ENCODE measurements around the gene RCAN2.
A peak's percentile ranks its signal among the peaks of the same experiment; 100 is the strongest.

RCAN2 gene

DNA sequence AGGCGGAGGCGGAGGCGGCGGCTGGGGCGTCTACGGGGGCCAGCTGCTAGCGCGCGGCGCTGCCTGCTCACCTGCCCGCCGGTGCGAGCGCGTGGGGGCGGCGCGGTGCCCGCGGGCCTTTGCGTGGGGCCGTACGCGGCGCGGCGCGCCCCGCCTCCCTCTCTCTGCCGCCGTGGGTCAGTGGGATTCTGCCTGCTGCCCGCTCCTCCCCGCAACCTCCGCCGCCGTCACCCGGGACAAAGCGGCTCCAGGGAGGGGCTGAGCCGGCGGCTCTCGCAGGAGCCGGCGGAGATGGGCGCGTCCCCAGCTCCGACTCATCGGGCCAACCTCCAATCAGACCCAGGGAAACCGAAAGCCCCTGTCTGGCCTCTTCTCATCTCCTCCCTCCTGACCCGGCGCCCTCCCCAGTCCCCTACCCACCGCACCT is at the start of gene RCAN2:
Gene RCAN2, minus strand, starts transcription at position 249 of the 427 bp plus-strand sequence.
- H3K9ac ChIP-seq (ENCODE audit: low read length in 2 of 2): peak within 1 kb of the TSS; percentile 49 to 55
- peak within 1 kb of the TSS; percentile 38 for H3K27ac ChIP-seq (ENCODE audit: low read length)
- peaks cover 0 to 20% of the 10 kb centered on the region in 2 donors for H3K27me3 ChIP-seq (ENCODE audit: control insufficient read depth in 1 of 2, insufficient read depth in 2 of 2, low read length in 2 of 2)
- peak within 1 kb of the TSS; percentile 67 to 80 for H3K4me3 ChIP-seq (ENCODE audit: low read length in 2 of 2)
- no peaks in the 10 kb centered on the region for H3K36me3 ChIP-seq (ENCODE audit: control insufficient read depth in 2 of 2, insufficient read depth in 2 of 2, low read length in 2 of 2)
- H3K4me1 ChIP-seq (ENCODE audit: control insufficient read depth, insufficient read depth, low read length): peaks cover 10% of the 10 kb centered on the region
- no peaks in the 10 kb centered on the region for H3K9me3 ChIP-seq (ENCODE audit: control insufficient read depth in 2 of 2, low read length in 2 of 2)

DNA sequence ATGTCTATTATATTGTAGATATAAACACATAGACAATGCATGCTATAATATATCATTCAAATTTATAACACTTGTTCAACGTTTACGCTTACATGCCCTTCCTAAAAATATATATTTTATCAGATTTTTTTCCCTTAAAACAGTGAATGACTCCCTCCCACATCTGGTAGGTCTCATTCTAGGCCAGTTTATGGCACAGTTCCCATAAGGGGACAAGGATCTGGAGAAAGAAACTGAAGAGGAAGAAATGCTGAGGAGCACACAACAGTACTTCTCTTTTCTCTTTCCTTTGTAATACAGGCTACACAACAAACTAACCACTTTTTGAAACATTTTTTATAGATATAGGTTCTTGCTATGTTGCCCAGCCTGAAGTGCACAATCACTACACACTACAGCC is 48.6 kb upstream of the RCAN2 start:
- Histone ChIP-seq H3K4me1 (ENCODE audit: control insufficient read depth, insufficient read depth, low read length) (no peaks in the 10 kb centered on the region), H3K36me3 (ENCODE audit: control insufficient read depth in 2 of 2, insufficient read depth in 2 of 2, low read length in 2 of 2) (no peaks in the 10 kb centered on the region), H3K4me3 (ENCODE audit: low read length in 2 of 2) (no peak overlapping the region), H3K27me3 (ENCODE audit: control insufficient read depth in 1 of 2, insufficient read depth in 2 of 2, low read length in 2 of 2) (no peaks in the 10 kb centered on the region), H3K27ac (ENCODE audit: low read length) (no peak overlapping the region), H3K9me3 (ENCODE audit: control insufficient read depth in 2 of 2, low read length in 2 of 2) (no peaks in the 10 kb centered on the region), H3K9ac (ENCODE audit: low read length in 2 of 2) (no peak overlapping the region)

DNA sequence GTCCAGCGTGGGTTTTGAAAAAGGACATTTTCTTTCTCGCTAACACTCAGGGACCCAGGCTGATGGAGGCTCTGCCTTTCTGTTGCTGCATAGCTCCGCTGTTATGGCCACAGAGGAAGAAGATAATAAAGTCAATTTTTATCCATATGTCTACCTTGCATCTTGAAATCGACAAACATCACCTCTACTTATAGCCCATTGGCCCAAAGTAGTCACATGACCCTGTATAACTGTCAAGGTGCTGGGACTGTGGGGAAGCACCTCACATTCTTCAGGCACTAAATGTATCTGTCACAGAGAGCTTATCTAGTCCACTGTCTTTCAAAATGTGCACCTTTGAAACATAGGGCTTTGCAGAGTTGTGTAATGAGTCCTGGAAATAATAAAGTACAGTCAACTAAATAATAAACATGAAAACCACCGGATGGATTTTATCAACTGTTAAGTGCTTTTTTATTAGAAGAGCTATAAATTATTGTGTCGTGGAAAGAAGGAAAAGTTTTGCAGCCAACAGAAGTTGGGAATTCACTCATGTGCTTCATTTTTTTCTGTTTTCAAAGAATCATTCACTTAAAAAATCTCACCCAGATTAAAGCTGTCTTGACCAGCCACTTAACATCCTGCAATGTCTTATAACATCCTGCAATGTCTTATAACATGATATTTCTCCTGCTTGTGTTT is 47.7 kb upstream of the RCAN2 start:
- Histone ChIP-seq H3K9me3 (ENCODE audit: control insufficient read depth in 2 of 2, low read length in 2 of 2) (no peaks in the 10 kb centered on the region), H3K36me3 (ENCODE audit: control insufficient read depth in 2 of 2, insufficient read depth in 2 of 2, low read length in 2 of 2) (no peaks in the 10 kb centered on the region), H3K4me1 (ENCODE audit: control insufficient read depth, insufficient read depth, low read length) (no peaks in the 10 kb centered on the region), H3K27ac (ENCODE audit: low read length) (no peak overlapping the region), H3K9ac (ENCODE audit: low read length in 2 of 2) (no peak overlapping the region), H3K27me3 (ENCODE audit: control insufficient read depth in 1 of 2, insufficient read depth in 2 of 2, low read length in 2 of 2) (no peaks in the 10 kb centered on the region), H3K4me3 (ENCODE audit: low read length in 2 of 2) (no peak overlapping the region)

DNA sequence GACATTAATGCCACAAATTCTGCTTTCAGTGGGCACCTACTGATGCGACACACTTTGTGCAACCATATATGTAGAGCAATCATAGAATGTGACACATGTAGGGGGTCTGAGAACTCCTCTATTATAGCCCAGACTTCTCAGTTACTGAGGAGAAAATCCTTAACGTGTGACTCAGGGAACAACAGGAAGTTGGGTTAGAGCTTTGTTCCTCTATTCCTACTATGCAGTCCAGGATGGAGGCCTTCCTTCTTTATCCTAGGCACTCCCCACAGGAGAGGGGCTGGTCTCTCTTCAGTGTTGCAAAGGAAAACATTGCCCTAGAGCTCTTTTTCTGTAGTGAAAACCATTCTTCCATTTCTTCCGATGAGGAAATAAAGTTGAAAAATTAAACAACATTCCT is 39.6 kb upstream of the RCAN2 start:
- Histone ChIP-seq H3K9ac (ENCODE audit: low read length in 2 of 2) (no peak overlapping the region), H3K9me3 (ENCODE audit: control insufficient read depth in 2 of 2, low read length in 2 of 2) (no peaks in the 10 kb centered on the region), H3K36me3 (ENCODE audit: control insufficient read depth in 2 of 2, insufficient read depth in 2 of 2, low read length in 2 of 2) (no peaks in the 10 kb centered on the region), H3K27ac (ENCODE audit: low read length) (no peak overlapping the region), H3K4me3 (ENCODE audit: low read length in 2 of 2) (no peak overlapping the region), H3K27me3 (ENCODE audit: control insufficient read depth in 1 of 2, insufficient read depth in 2 of 2, low read length in 2 of 2) (no peaks in the 10 kb centered on the region), H3K4me1 (ENCODE audit: control insufficient read depth, insufficient read depth, low read length) (no peaks in the 10 kb centered on the region)

DNA sequence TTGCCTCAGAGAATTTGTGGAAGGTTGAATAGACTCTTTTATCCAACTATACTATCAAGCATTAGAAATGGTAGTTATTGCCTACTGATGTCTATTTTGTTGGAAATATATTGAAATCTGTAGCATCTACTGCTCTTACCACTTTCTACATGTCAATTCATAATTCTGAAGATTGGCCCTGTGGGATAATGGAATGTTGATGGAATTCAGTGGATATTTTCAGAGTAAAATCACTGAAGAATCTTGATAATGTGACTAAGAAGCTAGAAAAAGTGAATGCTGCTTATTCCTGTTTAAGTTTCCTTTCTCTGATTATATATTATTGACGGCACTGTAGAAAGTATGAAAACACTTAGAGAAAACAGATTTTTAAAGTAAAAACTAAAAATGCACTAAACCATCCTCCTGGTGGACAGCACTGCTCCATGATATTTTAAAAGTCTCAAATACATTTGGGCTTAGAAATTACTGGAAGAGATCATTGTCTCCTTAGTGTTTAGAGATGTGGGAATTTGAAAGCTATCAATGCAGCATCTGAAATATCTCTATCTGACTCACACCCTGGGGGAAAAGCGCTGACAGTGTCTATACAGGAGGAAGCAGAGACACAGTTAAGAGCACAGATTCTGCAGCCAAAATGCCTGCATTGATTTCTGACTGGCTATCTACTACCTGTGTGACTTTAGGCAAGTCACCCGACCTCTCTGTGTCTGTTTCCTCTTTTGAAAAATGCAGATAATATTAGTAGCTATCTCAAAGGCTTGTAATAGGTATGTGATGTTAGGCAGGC is 37.9 kb upstream of the RCAN2 start:
- Histone ChIP-seq H3K9ac (ENCODE audit: low read length in 2 of 2) (no peak overlapping the region), H3K4me1 (ENCODE audit: control insufficient read depth, insufficient read depth, low read length) (no peaks in the 10 kb centered on the region), H3K27me3 (ENCODE audit: control insufficient read depth in 1 of 2, insufficient read depth in 2 of 2, low read length in 2 of 2) (no peaks in the 10 kb centered on the region), H3K27ac (ENCODE audit: low read length) (no peak overlapping the region), H3K4me3 (ENCODE audit: low read length in 2 of 2) (no peak overlapping the region), H3K36me3 (ENCODE audit: control insufficient read depth in 2 of 2, insufficient read depth in 2 of 2, low read length in 2 of 2) (no peaks in the 10 kb centered on the region), H3K9me3 (ENCODE audit: control insufficient read depth in 2 of 2, low read length in 2 of 2) (no peaks in the 10 kb centered on the region)

DNA sequence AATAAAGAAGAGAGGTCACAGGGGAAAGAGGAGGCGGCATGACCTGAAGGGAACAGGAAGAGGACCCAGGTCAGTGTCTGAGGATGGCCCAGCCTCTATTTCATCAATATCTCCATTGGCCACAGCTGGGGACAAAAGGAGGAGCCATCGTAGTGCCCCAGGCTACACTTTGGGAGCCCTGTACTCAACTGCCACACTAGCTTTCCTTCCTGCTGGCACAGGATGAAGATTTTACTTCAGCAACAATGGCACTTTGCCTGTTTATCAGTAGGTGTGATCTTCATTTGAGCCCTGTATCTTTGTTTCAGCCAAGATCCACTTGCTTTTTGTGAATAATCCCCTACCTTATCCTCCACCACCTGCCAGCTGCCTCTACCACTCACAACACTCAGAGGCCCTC is 35.4 kb upstream of the RCAN2 start:
- Histone ChIP-seq H3K36me3 (ENCODE audit: control insufficient read depth in 2 of 2, insufficient read depth in 2 of 2, low read length in 2 of 2) (no peaks in the 10 kb centered on the region), H3K9me3 (ENCODE audit: control insufficient read depth in 2 of 2, low read length in 2 of 2) (no peaks in the 10 kb centered on the region), H3K27ac (ENCODE audit: low read length) (no peak overlapping the region), H3K9ac (ENCODE audit: low read length in 2 of 2) (no peak overlapping the region), H3K4me3 (ENCODE audit: low read length in 2 of 2) (no peak overlapping the region), H3K4me1 (ENCODE audit: control insufficient read depth, insufficient read depth, low read length) (no peaks in the 10 kb centered on the region), H3K27me3 (ENCODE audit: control insufficient read depth in 1 of 2, insufficient read depth in 2 of 2, low read length in 2 of 2) (no peaks in the 10 kb centered on the region)

DNA sequence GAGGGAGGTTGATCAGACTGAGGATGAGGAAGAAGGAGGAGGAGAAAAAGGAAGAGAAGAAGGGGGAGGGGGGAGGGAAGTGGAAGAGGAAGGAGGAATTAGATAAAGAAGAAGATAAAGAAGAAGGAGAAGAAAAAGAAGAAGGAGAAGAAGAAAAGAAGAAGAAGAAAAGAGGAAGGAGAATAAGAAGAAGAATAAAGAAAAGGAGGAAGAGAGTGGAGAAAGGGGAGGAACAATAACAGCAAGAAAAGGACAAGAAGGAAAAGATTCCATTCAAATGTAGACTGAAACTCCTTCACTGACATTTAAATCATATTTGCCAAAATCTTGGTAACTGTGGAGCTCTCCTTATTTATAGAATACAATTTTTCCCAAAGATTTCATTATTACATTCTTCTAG is 34.3 kb upstream of the RCAN2 start:
- Histone ChIP-seq H3K9me3 (ENCODE audit: control insufficient read depth in 2 of 2, low read length in 2 of 2) (no peaks in the 10 kb centered on the region), H3K36me3 (ENCODE audit: control insufficient read depth in 2 of 2, insufficient read depth in 2 of 2, low read length in 2 of 2) (no peaks in the 10 kb centered on the region), H3K9ac (ENCODE audit: low read length in 2 of 2) (no peak overlapping the region), H3K4me1 (ENCODE audit: control insufficient read depth, insufficient read depth, low read length) (peaks cover 3% of the 10 kb centered on the region), H3K4me3 (ENCODE audit: low read length in 2 of 2) (no peak overlapping the region), H3K27ac (ENCODE audit: low read length) (no peak overlapping the region), H3K27me3 (ENCODE audit: control insufficient read depth in 1 of 2, insufficient read depth in 2 of 2, low read length in 2 of 2) (no peaks in the 10 kb centered on the region)

DNA sequence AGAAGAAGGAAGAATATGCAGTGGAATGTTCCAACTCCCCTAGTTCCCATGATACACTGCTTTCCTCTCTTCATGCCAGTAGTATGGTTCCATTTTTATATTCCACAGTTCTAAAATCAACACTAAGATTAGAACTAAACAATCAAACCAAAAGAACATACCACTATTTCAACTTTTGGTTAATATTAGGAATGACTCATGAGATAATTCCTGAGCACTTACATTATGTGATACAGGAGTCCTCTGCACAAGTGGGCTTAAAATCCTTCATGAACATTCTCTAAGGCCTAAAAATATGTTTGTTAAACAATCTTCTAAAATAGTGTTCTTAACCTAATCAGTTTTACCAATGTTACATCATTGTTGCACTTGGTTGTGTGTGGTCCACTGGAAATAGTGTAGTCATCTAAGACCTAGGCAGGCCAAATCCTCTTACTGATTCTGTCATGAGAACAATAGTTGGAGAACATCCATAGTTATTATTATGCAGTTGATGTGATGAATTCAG is 30.3 kb upstream of the RCAN2 start:
- no peak overlapping the region for H3K4me3 ChIP-seq (ENCODE audit: low read length in 2 of 2)

DNA sequence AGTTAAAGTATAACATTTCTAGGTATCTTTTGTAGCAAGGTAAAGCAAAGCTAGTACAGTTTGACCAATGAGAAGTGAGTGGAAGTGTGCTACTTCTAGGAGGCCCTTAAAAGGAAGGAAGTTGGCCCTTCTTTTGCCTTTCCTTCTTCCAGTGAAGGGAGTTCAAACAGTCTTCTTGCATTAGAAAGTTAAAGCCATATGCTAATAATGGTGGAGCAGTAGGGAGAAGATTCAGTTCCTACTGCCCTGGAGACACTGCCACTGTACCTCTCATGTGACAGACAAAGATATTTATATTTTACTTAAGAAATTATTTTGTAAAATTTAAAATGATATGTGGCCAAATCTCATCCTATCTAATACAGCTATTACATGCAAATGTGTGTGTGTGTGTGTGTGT is 26.0 kb upstream of the RCAN2 start:
- no peaks in the 10 kb centered on the region for H3K27me3 ChIP-seq (ENCODE audit: control insufficient read depth in 1 of 2, insufficient read depth in 2 of 2, low read length in 2 of 2)
- no peaks in the 10 kb centered on the region for H3K36me3 ChIP-seq (ENCODE audit: control insufficient read depth in 2 of 2, insufficient read depth in 2 of 2, low read length in 2 of 2)
- H3K9ac ChIP-seq (ENCODE audit: low read length in 2 of 2): no peak overlapping the region
- no peak overlapping the region for H3K4me3 ChIP-seq (ENCODE audit: low read length in 2 of 2)
- no peaks in the 10 kb centered on the region for H3K9me3 ChIP-seq (ENCODE audit: control insufficient read depth in 2 of 2, low read length in 2 of 2)
- H3K27ac ChIP-seq (ENCODE audit: low read length): no peak overlapping the region
- peaks cover 3% of the 10 kb centered on the region for H3K4me1 ChIP-seq (ENCODE audit: control insufficient read depth, insufficient read depth, low read length)

More for the DNA sequence above, 30.3 kb upstream of the RCAN2 start:
- no peaks in the 10 kb centered on the region for H3K27me3 ChIP-seq (ENCODE audit: control insufficient read depth in 1 of 2, insufficient read depth in 2 of 2, low read length in 2 of 2)
- H3K36me3 ChIP-seq (ENCODE audit: control insufficient read depth in 2 of 2, insufficient read depth in 2 of 2, low read length in 2 of 2): no peaks in the 10 kb centered on the region
- no peak overlapping the region for H3K27ac ChIP-seq (ENCODE audit: low read length)
- peaks cover 3% of the 10 kb centered on the region for H3K4me1 ChIP-seq (ENCODE audit: control insufficient read depth, insufficient read depth, low read length)
- no peak overlapping the region for H3K9ac ChIP-seq (ENCODE audit: low read length in 2 of 2)
- no peaks in the 10 kb centered on the region for H3K9me3 ChIP-seq (ENCODE audit: control insufficient read depth in 2 of 2, low read length in 2 of 2)

DNA sequence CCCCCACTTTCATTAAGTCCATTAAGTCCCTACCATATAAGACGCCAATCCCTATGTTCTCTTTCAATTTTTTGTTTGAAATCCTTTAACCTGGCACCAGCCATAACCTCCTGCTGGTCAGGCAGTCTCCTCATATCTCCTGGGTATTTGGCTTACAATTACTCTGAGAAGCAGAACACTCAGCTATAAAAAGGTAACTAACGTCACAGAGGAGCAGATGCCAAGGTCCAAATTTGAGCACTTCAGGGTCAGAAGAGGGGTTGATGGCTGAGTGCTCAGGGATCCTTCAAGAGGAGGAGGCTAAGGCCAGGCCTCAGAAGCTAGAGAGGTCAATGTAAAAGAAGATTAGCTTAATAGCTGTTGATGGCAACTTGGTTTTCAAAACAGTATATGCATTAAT is 22.3 kb upstream of the RCAN2 start:
- Histone ChIP-seq H3K27ac (ENCODE audit: low read length) (no peak overlapping the region), H3K9me3 (ENCODE audit: control insufficient read depth in 2 of 2, low read length in 2 of 2) (no peaks in the 10 kb centered on the region), H3K9ac (ENCODE audit: low read length in 2 of 2) (no peak overlapping the region), H3K36me3 (ENCODE audit: control insufficient read depth in 2 of 2, insufficient read depth in 2 of 2, low read length in 2 of 2) (no peaks in the 10 kb centered on the region), H3K4me1 (ENCODE audit: control insufficient read depth, insufficient read depth, low read length) (peaks cover 4% of the 10 kb centered on the region), H3K4me3 (ENCODE audit: low read length in 2 of 2) (no peak overlapping the region), H3K27me3 (ENCODE audit: control insufficient read depth in 1 of 2, insufficient read depth in 2 of 2, low read length in 2 of 2) (no peaks in the 10 kb centered on the region)

DNA sequence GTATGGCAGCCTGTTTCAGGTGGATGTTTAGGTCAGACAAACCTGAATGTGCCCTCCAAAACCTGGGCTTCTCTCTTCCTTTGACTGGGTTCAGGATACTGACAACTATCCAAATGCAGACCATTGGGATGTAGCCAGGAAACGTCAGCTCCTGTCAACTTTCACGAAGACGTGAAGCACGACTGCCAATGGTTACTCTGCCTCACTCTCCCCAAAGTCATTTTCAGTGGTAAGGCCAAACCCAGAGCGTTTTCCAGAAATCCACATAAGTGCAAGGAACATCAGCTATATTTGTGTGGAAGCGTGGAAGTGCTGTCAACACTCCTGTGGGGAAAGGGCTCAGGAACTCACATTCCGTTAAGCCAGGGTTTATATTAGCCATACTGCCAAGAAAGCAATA is 20.1 kb upstream of the RCAN2 start:
- Histone ChIP-seq H3K9me3 (ENCODE audit: control insufficient read depth in 2 of 2, low read length in 2 of 2) (no peaks in the 10 kb centered on the region), H3K27me3 (ENCODE audit: control insufficient read depth in 1 of 2, insufficient read depth in 2 of 2, low read length in 2 of 2) (no peaks in the 10 kb centered on the region), H3K27ac (ENCODE audit: low read length) (peak overlapping the region; percentile 49), H3K36me3 (ENCODE audit: control insufficient read depth in 2 of 2, insufficient read depth in 2 of 2, low read length in 2 of 2) (no peaks in the 10 kb centered on the region), H3K4me3 (ENCODE audit: low read length in 2 of 2) (no peak overlapping the region), H3K9ac (ENCODE audit: low read length in 2 of 2) (peak overlapping the region in 1 of 2 donors; percentile 14), H3K4me1 (ENCODE audit: control insufficient read depth, insufficient read depth, low read length) (peaks cover 4% of the 10 kb centered on the region)
